ENCODE results near the gene ARHGAP26.

ARHGAP26 gene

DNA sequence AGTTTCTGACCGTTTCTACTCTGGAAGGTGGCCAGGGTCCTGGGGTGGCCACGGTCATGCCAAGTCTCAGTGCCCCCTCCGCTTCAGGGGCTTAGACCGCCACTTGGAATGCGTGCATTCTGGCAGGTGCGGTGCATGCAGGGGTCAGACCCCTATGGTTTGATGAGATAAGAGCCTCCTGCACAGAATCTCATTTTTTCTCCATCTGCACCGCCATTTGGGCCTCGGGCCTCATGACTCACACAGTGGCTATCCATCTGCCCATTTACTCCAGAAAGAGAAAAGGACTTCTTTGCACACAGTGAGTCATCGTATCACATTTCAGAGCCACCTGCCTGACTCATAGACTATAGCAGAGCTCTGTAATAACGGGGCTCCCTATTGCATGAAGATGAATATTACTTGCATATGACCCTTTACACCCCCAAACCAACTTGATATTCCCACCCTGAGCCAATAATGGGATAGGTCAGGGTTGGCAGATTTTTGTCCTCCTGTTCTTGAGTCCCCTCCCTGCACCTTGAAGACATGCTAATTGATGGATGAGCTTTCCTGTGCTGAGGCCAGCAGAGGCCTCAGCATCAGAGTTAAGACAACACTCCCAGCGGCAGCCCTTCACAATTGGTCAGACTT is 475.9 kb downstream of the ARHGAP26 start:
- H3K4me3 ChIP-seq, result no peak overlapping the region
- DNase-seq (ENCODE audit: low spot score), result no peak
- H3K27ac ChIP-seq, result no peak overlapping the region
- TF ChIP-seq, protein P1, sequence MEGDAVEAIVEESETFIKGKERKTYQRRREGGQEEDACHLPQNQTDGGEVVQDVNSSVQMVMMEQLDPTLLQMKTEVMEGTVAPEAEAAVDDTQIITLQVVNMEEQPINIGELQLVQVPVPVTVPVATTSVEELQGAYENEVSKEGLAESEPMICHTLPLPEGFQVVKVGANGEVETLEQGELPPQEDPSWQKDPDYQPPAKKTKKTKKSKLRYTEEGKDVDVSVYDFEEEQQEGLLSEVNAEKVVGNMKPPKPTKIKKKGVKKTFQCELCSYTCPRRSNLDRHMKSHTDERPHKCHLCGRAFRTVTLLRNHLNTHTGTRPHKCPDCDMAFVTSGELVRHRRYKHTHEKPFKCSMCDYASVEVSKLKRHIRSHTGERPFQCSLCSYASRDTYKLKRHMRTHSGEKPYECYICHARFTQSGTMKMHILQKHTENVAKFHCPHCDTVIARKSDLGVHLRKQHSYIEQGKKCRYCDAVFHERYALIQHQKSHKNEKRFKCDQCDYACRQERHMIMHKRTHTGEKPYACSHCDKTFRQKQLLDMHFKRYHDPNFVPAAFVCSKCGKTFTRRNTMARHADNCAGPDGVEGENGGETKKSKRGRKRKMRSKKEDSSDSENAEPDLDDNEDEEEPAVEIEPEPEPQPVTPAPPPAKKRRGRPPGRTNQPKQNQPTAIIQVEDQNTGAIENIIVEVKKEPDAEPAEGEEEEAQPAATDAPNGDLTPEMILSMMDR (IDR thresholded peaks at IDR 0.05), result no peak

DNA sequence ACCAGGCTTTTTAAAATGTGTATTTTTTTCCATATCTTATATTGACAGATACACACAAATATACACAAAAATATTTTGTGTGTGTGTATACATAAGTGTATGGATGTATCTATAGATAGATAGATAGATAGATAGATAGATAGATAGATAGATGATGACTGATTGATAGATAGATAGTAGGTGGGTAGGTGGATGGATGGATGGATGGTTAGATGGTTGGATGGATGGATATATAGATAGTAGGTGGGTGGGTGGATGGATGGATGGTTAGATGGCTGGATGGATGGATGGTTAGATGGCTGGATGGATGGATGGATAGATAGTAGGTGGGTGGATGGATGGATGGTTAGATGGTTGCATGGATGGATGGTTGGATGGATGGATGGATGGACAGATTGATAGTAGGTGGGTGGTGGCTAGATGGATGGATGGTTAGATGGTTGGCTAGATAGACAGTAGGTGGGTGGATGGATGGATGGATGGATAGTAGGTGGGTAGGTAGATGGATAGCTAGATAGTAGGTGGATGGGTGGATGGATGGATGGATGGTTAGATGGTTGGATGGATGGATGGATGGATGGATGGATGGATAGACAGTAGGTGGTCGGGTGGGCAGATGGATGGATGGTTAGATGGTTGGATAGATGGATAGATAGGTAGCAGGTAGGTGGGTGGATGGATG is 477.1 kb downstream of the ARHGAP26 start:
- TF ChIP-seq, protein P1 (IDR thresholded peaks at IDR 0.05), result no peak
- H3K4me3 ChIP-seq, result no peak overlapping the region
- no peak for DNase-seq (ENCODE audit: low spot score)
- H3K27ac ChIP-seq, result no peak overlapping the region

DNA sequence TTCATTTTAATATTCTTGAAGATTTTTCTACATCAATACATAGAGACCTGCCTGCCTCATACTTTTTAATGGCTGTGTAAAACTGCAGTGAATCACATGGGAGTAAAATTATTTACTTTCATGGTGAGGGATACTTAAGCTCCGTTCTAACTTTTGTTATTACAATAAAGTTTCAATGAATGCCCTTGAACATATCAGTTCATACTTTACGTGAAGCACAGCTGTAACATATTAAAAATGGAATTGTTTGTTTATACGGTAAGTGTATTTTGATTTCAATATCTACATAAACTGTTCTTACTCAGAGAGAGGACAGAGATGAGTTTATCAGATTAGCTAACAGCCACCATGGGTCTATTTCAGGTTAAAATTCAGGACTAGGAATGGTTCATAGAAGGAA is 478.2 kb downstream of the ARHGAP26 start:
- DNase-seq (ENCODE audit: low spot score), result no peak
- Histone ChIP-seq H3K4me3 (no peak overlapping the region), H3K27ac (no peak overlapping the region)
- TF ChIP-seq, protein P1 (IDR thresholded peaks at IDR 0.05), result no peak

DNA sequence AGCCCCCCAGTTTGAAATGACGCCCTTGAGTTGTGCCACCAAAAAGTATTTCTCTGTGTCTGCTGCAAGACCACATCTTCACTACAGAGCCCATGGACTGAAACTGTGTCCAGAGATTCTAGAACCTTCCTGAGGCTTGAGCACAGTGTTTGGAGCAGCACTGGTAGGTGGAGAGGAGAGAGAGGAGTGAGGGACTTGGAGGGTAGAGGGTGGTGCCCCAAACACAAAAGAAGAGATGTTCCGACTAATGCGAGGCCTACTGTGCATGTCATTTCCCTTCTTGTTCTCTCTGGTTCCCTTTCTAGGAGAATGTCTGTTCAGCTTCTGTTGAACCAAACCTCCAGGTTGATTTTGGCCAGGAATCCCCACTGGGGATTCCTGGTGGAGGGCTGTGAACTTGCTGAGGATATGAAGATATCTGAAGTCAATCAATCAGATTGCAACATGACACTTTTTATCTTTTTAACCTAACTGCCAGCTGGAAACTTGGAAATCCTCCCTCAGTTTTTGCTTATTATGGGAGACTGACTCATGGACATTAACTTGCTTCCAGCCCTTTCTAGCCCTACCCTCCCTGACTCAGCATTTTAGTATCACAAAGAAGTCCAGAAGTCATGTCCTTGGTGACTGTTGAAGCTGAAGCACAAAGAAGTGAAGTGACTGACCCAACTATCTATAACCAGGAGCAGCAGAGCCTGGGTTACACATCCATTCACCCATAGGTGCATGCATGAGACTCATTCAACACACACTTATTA is 478.8 kb downstream of the ARHGAP26 start:
- DNase-seq (ENCODE audit: low spot score), result no peak
- Histone ChIP-seq H3K4me3 (no peak overlapping the region), H3K27ac (peak overlapping the region in 1 of 2 donors; percentile 56)
- TF ChIP-seq, protein P1 (IDR thresholded peaks at IDR 0.05), result no peak

DNA sequence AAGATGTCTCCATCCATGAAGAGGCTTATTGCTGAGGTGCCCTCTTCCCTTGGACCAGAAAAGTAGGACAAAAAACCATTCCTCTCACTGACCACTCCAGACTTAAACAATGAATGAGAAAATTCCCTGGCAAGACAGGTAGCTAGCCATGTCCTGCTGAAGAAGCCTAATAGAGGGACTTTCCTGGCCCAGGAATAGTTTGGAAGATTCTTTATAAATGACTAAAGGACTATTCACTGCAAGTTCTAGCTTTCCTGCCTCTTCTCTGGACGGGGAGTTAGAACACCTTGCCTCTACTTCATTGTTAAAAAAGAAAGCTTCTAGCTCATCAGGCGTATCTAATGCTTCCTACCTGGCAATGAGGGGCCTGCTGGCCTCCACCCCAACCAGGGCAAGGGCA is 479.7 kb downstream of the ARHGAP26 start:
- Histone ChIP-seq H3K4me3 (no peak overlapping the region), H3K27ac (no peak overlapping the region)
- DNase-seq (ENCODE audit: low spot score), result no peak
- TF ChIP-seq, protein P1 (IDR thresholded peaks at IDR 0.05), result no peak

DNA sequence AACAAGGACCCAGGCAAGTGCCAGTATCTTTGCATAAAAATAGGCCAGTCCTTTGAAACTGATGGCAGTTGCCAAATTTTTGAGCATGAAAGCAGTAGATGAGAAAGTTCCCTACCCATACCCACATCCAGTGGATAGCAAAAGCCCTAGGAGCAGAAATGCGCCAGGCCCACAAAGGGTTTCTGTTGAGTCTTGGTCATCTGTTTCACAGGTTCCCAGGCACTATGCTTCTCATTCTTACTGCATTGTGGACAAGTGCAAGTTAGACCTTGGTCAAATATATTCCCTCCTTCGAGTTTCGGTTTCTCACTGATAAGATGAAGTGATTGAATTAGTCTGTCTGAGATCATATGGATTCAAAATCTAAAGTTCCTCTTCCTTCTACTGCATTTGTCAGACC is 481.0 kb downstream of the ARHGAP26 start:
- TF ChIP-seq, protein P1 (IDR thresholded peaks at IDR 0.05), result no peak

More for the DNA sequence above, 481.0 kb downstream of the ARHGAP26 start:
- no peak overlapping the region for H3K27ac ChIP-seq
- DNase-seq (ENCODE audit: low spot score), result no peak
- no peak overlapping the region for H3K4me3 ChIP-seq
